DOHH2 (cell line): Measurements from ENCODE around the gene SOX10.

ENCODE experiments used
- CTCF ChIP-seq: fragments of 200-600 bp; sonication (generic); IDR thresholded peaks from one replicate; pipeline ENCODE4 v1.5.1; 2014; ENCODE audit warnings: antibody characterized with exemption, mild to moderate bottlenecking, low read depth, low read length; ENCODE audit not compliant: poor library complexity, severe bottlenecking
- EZH2phosphoT487 ChIP-seq: fragments of 200-600 bp; sonication (generic); IDR thresholded peaks from 2 replicates; pipeline ENCODE4 v1.6.1; 2017; ENCODE audit warnings: borderline replicate concordance, mild to moderate bottlenecking, antibody characterized with exemption, low read length, moderate library complexity, mixed read lengths

- TF ChIP-seq CTCF (no peak), EZH2phosphoT487 (no peak)
Measured at GRCh38 chr22:38005943-38006342, 21.6 kb upstream of the SOX10 start.
